ENCODE data around the gene TMEM178B.
A peak's percentile ranks its signal among the peaks of the same experiment; 100 is the strongest.

Gene TMEM178B

DNA sequence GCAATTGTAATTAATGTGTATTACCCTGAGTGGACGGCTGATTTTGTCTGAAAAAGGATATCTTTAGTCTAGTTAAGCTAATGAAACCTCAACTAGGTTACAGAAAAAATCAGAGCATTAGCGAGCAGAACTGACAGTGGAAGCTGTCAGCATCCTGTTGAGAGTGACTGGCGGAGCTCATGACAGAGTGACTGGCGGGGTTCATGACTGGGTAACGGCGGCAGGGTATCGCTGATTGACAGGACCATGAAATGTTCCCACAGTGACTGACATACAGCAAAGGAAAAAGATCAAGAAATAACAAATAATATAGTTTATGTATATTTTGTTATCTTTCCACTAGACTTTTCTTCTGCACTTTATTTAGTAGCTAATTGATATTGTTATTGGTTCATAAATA, 274.9 kb downstream of the TMEM178B start:
- TF ChIP-seq, protein P1, sequence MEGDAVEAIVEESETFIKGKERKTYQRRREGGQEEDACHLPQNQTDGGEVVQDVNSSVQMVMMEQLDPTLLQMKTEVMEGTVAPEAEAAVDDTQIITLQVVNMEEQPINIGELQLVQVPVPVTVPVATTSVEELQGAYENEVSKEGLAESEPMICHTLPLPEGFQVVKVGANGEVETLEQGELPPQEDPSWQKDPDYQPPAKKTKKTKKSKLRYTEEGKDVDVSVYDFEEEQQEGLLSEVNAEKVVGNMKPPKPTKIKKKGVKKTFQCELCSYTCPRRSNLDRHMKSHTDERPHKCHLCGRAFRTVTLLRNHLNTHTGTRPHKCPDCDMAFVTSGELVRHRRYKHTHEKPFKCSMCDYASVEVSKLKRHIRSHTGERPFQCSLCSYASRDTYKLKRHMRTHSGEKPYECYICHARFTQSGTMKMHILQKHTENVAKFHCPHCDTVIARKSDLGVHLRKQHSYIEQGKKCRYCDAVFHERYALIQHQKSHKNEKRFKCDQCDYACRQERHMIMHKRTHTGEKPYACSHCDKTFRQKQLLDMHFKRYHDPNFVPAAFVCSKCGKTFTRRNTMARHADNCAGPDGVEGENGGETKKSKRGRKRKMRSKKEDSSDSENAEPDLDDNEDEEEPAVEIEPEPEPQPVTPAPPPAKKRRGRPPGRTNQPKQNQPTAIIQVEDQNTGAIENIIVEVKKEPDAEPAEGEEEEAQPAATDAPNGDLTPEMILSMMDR (conservative IDR thresholded peaks at IDR 0.05; ENCODE audit: low read depth, low read length) = no peak
- no peak overlapping the region for H3K4me3 ChIP-seq (ENCODE audit: low read depth, low read length)
- DNase-seq (ENCODE audit: low read depth) = no peak

DNA sequence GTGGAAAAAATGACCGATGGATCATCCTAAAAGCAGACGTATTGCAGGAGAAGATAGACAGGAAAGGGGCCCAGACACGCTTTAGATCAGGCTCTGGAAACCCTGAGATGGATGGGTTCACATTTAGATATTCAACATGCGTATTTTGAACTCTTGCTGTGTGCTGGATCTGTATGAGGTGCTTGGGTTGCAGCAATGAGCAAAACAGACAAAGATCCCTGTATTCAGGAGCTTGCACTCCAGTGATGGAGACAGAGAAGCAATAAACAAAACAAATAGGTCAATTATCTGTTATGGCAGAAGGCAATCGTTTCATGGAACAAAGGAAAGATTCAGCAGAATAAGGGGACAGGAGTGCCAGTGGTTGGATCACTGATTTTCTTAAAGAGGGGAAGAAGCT, 275.5 kb downstream of the TMEM178B start:
- no peak for DNase-seq (ENCODE audit: low read depth)
- no peak overlapping the region for H3K4me3 ChIP-seq (ENCODE audit: low read depth, low read length)
- TF ChIP-seq, protein P1 (conservative IDR thresholded peaks at IDR 0.05; ENCODE audit: low read depth, low read length) = no peak

DNA sequence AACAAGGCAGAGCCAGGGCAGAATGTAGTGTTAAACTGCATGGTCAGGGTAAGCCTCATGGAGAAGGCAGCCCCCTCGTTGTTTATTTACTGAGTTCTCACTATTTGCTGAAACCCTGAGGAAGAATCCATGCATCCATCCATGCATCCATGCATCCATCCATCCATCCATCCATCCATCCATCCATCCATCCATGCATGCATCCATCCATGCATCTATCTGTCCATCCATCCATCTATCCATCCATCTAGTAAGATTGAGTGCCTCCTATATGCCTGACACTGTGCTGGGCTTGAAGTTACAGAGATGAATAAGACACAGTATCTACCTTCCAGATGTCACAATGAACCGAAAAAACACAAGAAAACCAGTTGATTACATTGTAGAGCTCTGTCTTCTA, 275.9 kb downstream of the TMEM178B start:
- TF ChIP-seq, protein P1 (conservative IDR thresholded peaks at IDR 0.05; ENCODE audit: low read depth, low read length) = no peak
- no peak for DNase-seq (ENCODE audit: low read depth)
- H3K4me3 ChIP-seq (ENCODE audit: low read depth, low read length) = no peak overlapping the region

DNA sequence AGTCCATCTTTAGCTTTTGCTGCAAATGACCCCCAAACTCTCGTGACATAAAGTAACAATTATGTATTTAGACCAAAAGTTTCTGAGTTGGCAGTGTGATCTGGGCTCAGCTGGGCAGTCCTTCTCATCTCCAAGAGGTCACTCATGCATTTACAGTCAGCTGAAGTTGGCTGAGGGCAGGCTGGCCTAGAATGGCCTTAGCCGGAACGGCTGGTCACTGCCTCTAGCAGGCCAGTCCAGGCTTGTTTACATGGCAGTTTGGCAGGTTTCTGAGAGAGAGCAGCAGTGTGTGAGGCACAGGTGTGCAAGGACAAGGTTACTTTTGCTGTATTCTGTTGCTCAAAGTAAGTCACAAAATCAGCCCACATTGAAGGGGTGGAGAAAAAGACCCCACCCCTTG, 277.3 kb downstream of the TMEM178B start:
- no peak for DNase-seq (ENCODE audit: low read depth)
- no peak overlapping the region for H3K4me3 ChIP-seq (ENCODE audit: low read depth, low read length)
- TF ChIP-seq, protein P1 (conservative IDR thresholded peaks at IDR 0.05; ENCODE audit: low read depth, low read length) = no peak

DNA sequence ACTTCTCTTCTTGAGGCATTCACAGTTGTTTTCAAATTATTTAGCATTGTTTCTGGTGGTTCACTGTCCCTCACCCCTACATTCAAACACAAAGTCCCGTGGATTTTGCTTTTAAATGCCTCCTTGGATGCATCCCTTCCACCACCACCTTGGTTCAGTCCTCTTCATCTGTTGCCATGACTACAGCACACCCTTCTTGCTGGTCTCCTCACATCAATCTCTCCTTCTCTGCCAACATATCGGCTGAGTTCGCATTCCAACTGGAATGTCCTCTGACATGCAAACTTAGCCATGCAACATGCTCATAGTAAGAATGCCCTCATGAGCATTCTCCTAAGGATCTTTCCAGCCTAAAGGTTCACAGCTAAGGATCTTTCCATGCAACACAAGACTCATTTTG, 279.1 kb downstream of the TMEM178B start:
- DNase-seq (ENCODE audit: low read depth) = no peak
- TF ChIP-seq, protein P1 (conservative IDR thresholded peaks at IDR 0.05; ENCODE audit: low read depth, low read length) = no peak
- no peak overlapping the region for H3K4me3 ChIP-seq (ENCODE audit: low read depth, low read length)

DNA sequence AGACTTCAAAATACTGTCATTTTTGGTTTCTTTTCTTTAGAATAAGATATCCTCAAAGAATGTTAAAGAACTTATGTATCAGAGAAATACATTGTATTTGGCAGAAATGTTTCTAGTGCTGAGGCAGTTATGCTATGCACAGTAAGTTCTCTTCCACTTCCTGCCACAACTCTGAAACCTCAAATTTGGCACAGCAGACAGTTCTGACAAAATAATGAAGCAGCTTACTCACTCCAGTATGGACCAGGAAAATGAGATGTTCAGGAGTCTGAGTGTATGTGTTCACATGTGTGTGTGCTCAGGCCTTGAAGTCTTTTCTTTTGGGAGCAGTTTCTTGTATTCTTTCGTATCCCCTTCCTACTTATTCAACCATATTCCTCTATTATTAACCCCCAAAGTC, 280.4 kb downstream of the TMEM178B start:
- no peak overlapping the region for H3K4me3 ChIP-seq (ENCODE audit: low read depth, low read length)
- TF ChIP-seq, protein P1 (conservative IDR thresholded peaks at IDR 0.05; ENCODE audit: low read depth, low read length) = no peak
- peak; percentile 72 for DNase-seq (ENCODE audit: low read depth)

DNA sequence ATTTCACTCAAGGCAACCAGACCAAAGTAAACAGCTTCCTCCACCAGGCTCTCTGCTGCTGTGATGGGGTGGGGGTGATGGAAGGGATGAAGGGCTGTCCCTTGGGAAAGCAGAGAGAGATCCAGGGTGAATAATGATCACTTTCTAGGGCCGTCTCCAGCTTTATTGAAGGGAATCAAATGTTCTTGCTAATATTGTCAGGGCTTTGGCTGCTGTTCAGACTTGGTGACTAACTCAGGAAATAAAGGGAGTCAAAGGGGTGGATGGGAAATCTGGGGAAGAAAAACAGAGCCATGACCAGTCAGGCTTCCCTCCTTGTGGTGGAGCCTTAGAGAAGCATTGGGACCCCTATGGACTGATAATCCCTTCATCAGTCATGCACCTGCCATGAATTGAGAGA, 281.2 kb downstream of the TMEM178B start:
- TF ChIP-seq, protein P1 (conservative IDR thresholded peaks at IDR 0.05; ENCODE audit: low read depth, low read length) = no peak
- DNase-seq (ENCODE audit: low read depth) = peak; percentile 20
- H3K4me3 ChIP-seq (ENCODE audit: low read depth, low read length) = no peak overlapping the region

All from choroid plexus epithelial cell (primary cell).